M059J (cell line): ENCODE measurements around the gene SPINT1. TPM values are rescaled to one million over a fixed set of nuclear protein-coding genes. Genes with fewer than 3 reads are reported as not detected.

Experiments used
- DNase-seq: peaks from one replicate; pipeline ENCODE4 v3.0.0-alpha.2; 2012; ENCODE audit warnings: low read depth
- total RNA-seq: library from RNA; depleted of rRNA; stranded (reverse); fragments of >200 nt; shearing (Covaris generic); gene quantifications from 2 replicates; pipeline ENCODE4 v1.2.3, GENCODE V29; 2014; rRNA removed

The SPINT1 gene, protein sequence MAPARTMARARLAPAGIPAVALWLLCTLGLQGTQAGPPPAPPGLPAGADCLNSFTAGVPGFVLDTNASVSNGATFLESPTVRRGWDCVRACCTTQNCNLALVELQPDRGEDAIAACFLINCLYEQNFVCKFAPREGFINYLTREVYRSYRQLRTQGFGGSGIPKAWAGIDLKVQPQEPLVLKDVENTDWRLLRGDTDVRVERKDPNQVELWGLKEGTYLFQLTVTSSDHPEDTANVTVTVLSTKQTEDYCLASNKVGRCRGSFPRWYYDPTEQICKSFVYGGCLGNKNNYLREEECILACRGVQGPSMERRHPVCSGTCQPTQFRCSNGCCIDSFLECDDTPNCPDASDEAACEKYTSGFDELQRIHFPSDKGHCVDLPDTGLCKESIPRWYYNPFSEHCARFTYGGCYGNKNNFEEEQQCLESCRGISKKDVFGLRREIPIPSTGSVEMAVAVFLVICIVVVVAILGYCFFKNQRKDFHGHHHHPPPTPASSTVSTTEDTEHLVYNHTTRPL
- total RNA-seq, result 8.3 and 15.5 TPM in 2 replicates

DNA sequence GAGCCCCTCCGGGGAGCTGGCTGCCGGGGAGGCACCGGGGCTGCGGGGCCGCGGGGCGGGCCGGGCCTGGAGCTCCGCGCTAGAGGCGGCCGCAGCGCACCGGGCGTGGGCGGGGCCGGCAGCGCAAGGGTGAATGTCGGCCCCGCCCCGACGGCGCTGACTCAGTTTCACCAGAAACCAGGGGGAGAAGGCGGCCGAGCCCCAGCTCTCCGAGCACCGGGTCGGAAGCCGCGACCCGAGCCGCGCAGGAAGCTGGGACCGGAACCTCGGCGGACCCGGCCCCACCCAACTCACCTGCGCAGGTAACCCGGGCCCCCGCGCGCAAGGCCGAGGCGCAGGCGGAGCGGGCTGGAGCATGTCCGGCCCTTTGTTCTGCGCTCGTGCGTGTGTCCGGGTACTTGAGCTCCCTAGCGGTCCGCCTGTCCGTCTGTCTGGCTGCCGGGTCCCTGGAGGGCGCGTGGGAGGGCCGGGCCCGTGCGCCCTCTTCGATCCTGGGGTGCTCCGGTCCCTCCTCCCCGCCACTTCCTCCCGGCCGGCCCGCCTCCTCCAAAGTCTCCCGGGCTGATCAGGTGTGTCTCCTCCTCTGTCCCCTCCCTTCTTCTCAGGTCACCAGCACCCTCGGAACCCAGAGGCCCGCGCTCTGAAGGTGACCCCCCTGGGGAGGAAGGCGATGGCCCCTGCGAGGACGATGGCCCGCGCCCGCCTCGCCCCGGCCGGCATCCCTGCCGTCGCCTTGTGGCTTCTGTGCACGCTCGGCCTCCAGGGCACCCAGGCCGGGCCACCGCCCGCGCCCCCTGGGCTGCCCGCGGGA lies at the start of gene SPINT1:
SPINT1 (plus strand) TSS at position 164 of the 811 bp plus-strand sequence; CDS start at position 671, 507 bp downstream.
- no peak for DNase-seq

DNA sequence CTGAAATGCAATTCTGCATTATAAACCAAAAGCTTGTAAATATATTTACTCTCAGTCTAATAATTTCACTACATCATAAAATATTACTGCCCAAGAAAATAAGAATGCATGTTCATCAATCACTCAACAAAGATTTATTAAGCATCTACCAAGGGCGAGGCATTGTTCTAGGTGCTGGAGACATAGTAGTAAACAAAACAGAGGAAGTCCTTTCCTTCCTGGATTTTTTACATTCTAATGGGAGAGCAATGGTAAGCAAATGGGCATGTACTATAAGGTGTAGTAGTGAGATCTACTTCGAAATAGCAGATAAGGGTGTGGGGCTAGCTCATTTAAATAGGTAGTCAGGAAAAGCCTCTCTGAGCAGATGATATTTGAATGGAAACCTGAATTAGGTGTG lies 47.8 kb upstream of the SPINT1 start:
- no peak for DNase-seq

DNA sequence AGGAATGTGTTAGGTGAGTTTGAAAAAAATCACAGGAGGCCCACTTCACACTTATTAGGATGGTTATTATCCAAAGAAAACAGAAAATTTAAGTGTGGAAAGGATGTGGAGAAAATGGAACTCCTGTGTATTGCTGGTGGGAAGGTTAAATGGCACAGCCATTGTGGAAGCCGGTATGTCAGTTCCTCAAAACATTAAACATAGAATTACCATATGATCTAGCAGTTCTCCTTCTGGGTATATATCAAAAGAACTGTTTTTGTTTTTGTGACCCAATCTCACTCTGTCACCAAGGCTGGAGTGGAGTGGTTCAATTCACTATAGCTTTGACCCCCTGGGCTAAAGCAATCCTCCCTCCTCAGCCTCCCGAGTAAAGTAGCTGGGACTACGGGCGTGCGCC lies 47.3 kb upstream of the SPINT1 start:
- DNase-seq, result no peak

DNA sequence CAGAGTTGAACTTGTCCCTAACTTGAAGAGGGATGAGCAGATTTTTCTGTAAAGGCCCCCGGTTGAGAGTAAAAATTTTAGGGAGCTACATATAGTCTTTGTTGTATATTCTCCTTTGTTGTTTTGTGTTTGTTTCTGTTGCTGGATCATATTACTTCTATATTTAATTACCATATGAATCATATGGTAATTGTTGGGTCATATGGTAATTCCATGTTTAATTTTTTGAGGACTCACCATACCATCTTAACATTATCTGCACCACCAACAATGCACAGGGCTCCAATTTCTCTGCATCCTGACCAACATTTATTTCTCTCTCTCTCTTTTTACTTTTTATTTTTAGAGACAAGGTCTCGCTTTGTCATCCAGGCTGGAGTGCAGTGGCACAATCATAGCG lies 44.3 kb upstream of the SPINT1 start:
- DNase-seq, result no peak

DNA sequence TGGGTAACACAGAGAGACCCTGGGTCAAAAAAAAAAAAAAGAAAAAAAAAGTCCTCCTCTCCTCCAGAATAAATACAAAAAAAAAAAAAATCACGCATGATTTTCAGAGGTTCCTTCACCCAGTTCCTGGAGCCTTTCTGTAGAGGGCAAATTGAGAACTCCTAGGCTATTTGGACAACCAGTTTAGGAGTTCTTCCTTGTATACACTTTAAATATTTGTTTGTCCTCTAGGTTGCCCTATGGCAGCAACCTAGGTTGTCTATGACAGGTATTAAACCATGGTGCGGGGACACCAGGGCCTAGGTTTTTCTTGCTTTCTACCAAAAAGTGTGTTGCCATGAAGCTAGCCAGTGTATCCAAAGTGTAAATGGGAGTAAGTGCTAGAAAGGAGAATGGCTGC lies 40.8 kb upstream of the SPINT1 start:
- no peak for DNase-seq

DNA sequence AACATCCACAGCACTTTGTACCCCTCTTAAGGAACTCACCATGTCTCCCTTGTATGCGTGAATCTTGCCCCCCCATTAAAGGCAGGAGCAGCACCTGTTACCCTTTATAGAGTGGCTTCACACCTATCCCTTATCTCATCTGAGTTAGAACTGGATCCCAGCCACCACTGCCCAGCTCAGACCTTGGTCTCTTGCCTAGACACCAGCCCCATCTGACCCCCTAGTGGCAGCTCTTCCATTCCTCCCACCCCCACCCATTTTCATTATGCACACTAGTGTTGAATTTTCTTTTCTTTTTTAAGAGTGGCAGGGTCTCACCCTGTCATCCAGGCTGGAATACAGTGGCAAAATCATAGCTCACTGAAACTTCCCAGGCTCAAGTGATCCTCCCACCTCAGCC lies 40.2 kb upstream of the SPINT1 start:
- no peak for DNase-seq

DNA sequence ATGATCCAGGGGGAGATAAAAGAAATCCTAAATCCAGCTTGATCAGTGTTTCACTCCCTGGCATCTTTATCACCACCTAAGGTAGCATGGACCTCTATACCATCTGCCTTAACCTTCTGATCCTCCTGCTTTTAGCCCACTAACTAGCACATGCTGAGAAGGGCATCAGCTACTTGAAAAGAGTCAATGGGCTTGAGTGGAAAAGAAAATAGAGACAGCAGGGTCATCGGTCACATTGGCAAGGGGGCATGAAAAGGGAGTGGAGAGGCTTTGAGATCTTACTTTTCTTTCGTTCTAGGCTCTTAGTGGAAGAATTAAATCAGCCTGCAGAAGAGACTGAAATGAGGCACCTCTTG lies 37.2 kb upstream of the SPINT1 start:
- no peak for DNase-seq

DNA sequence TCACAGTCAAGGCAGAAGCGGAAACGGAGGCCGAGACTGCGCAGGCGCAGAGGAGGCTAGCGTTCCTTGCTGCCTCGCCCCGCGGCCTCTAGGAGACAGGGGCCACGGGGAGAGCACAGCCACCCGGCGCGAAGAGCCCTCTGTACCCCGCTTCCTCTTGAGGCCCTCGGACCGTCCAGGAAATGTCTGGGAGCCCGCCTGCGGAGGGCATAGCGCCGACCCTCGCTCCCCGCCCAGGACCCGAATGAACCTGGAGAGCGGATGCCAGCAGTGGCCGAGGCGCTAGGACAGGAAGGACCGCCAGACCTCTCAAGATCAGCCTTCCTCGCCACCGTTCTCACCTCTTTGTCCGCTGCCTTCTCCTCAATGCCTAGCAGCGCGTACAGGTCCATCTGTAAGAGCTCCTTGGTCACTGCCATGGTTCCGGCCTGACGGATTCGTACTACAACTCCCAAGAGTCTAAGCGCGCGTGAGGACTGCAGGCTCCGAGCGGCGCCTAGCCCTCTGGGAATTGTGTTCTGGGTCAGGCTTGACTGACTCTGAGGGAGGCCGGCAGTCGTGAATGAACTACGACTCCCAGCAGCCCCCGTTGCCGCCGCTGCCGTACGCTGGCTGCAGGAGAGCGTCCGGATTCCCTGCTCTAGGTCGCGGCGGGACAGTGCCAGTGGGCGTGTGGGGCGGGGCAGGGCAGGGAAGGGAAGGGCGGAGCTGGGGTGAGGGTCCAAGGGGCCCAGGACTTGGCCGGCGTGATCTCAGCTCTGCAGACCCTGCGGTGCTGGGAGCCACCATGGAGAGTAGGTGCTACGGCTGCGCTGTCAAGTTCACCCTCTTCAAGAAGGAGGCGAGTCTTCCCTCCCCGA lies 36.6 kb upstream of the SPINT1 start, which contains the start of the genes DNAJC17 and ZFYVE19:
DNAJC17 (minus strand) TSS at position 446 of the 860 bp plus-strand sequence; CDS start at position 419, 27 bp downstream.
ZFYVE19 (plus strand) TSS at position 62 of the 860 bp plus-strand sequence; CDS start at position 563, 501 bp downstream.
- DNase-seq, result peak; percentile 98

DNA sequence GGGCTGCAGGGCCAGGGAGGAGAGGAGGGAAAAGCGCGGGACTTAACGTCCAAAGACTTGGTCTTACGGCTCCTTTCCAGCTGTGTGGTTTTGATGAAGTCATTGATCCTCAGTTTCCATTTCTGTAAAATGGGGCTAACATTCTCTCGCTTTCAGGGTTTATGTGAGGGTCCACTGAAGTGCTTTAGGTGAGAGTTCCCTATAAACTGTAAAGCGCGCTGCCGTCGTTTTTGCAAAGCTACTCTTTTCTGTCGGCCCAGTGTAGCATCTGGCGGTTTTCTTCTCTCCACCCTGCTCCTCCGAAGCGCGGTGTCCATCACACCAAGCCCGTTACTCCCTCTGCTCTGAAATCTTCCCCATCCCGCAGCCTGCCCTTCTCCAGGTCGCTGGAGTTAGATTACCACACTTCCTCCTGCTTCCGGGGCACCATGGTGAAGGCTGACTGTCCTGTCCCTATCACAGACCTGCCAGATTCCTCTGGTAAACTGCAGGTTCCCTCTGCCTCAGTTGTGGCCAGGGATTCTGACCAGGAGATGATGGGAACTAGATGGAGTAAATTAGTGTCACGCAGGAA lies 35.9 kb upstream of the SPINT1 start:
- DNase-seq, result peak; percentile 27

DNA sequence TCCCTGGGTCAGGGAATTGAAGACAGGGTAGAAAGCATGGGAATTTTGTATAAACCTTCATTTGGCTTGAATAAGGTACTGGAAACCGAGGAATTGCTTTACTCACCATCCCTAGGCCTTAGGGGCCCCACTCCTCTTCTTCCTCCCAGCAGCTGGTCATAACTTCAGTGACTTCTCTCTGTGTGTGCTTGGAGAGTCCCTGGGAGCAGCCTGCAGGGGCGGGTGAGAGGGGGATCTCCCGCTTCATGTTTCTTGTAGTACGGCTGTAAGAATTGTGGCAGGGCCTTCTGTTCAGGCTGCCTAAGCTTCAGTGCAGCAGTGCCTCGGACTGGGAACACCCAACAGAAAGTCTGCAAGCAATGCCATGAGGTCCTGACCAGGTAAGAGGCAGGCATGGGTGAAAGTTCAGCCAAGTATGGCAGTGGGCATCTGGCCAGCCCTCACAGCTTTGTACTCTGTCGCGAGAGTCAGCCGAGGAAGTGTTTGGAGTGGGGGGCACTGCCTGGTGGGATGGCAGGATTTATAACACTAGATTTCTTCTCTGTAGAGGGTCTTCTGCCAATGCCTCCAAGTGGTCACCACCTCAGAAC lies 34.9 kb upstream of the SPINT1 start:
- no peak for DNase-seq

DNA sequence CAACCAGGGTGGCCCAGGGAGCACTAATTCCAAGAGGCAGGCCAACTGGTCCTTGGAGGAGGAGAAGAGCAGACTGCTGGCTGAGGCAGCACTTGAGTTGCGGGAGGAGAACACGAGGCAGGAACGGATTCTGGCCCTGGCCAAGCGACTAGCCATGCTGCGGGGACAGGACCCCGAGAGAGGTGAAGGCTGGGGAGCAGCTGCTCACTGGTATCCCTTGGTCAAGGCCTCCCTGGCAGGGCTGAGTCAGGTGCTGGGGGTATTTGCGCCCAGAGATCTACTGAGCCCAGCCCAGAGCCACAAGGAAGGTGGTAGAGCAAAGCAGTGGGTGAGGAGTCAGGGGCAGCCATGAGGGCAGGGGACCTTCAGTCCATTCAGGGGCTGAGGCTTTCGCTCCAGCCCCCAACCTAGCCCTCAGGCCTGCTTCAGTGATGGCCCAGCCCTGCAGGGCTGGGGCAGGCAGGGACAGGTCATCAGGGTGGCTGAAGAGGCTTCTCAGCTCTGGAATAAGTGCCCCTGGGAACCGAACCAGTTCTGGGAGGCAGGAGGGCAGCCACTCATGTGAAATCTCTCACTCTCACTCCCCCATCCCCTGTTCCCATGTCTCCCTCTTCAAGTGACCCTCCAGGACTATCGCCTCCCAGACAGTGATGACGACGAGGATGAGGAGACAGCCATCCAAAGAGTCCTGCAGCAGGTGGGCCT lies 31.0 kb upstream of the SPINT1 start:
- no peak for DNase-seq

DNA sequence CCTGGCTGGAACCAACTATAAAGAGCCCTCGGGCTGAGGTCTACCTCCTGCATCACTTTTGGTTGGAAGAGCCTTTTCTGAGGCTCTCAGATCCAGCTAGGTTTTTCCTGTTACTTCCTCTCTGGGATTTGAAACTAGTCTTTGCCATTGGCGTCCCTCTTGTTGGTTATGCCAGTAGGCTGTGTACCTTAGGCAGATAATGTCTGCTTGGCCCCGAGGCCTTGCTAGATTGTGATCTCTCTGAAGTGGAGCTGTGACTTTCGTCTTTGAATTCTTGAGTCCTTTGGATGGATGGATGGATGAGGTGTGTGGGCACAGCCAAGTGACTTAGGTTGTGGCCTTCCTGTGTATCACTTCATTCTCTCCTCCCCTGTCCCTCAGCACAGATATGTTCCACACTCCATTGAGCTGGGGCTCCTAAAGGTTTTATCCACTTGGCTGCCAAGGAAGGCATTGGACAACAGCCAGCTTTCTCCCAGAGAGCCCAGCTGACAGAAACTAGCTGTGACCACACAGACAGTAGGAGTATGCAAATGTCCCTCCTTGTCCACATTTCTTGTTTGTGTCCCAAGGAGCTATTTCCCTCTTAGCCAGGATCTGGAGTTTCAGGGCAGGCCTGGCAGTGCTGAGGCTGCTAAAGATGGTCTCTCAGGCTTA lies 28.7 kb upstream of the SPINT1 start:
- peak; percentile 48 for DNase-seq

DNA sequence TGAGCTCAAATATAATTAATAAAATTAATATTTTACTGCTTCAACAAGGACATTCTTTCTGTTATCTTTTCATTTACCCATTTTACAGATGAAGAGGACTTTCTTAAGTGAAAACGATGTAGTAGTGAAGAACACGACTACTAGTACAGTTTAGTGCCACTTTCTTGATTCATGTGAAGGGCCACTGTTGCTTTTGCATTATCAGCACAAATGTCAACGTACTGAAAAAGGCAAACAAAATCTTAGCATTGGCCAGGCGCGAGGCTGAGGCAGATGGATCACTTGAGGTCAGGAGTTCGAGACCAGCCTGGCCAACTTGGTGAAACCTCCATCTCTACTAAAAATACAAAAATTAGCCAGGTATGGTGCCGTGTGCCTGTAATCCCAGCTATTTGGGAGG lies 24.8 kb upstream of the SPINT1 start:
- DNase-seq, result no peak

DNA sequence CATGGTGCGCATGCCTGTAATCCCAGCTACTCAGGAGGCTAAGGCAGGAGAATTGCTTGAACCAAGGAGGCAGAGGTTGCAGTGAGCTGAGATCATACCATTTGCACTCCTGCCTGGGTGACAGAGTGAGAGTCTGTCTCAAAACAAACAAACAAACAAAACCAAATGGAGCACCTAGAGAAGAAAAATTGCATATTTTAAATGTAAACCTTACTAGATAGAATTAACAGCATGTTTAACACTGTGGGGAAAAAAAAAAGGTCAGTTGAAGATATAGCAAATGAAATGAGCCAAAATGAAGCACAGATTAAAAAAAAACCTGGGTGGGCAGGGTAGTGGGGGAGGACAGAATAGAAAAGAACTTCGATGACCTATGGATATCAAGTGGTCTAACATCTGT lies 22.7 kb upstream of the SPINT1 start:
- DNase-seq, result no peak

DNA sequence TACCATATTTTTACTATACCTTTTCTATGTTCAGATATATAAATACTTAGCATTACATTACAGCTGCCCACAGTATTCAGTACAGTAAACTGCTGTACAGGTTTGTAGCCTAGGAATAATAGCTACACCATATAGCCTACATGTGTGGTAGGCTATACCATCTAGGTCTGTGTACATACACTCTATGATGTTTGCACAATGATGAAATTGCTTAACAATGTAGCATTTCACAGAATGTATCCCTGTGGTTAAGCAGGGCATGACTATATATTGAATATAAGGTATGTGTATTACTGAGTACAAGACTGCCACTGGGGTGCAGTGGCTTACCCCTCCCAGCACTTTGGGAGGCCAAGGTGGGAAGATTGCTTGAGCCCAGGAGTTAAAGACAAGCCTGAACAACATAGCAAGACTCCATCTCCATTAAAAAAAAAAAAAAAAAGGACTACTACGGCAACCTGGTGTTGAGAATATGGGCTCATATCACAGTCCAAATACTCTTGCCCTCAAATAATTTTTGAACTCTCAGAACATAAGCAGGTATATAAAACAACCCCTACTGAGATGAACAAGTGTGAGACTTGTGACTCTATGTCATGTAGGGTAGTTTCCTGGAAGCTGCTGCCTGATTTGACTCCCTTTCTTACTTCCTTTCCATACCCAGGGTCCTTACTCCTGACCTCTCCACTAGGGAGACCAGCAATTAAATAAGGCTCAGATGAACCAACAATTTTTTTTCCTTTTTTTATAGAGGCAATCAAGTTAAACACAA lies 20.1 kb upstream of the SPINT1 start:
- no peak for DNase-seq

DNA sequence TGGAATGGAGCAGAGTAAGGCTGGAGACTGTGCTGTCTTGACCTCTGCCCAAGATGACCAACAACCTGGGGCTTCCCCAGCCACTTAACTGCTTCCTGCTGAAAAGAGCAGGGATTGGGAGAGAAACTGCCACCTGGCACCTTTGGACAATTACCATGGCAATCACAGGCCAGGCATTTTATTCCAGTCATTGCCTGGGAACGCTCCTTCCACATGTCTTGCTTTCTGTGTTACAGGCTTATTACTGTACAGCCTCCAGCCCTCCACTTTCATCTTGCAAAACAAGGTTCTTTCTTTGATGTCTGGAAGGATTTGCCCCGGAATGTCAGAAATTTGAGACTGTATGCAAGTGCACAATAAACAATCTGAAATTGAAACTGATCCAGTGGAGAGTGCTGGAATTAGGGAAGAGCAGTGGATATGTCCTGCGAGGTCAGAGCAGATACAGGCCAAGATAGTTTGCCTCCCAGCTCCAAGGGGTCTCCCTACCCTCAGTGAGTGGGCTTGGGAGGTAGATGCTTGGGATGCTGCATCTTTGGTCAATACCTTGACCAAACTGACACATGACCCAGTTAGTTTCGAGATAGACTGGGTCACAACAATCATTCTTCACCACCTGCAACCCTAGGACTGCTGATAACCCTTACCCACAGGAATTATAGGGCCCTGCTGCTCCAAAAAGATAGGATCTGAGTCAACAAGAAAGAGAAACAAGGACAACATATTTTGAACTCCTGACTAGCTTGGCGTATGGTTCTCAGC lies 18.0 kb upstream of the SPINT1 start:
- peak; percentile 82 for DNase-seq

DNA sequence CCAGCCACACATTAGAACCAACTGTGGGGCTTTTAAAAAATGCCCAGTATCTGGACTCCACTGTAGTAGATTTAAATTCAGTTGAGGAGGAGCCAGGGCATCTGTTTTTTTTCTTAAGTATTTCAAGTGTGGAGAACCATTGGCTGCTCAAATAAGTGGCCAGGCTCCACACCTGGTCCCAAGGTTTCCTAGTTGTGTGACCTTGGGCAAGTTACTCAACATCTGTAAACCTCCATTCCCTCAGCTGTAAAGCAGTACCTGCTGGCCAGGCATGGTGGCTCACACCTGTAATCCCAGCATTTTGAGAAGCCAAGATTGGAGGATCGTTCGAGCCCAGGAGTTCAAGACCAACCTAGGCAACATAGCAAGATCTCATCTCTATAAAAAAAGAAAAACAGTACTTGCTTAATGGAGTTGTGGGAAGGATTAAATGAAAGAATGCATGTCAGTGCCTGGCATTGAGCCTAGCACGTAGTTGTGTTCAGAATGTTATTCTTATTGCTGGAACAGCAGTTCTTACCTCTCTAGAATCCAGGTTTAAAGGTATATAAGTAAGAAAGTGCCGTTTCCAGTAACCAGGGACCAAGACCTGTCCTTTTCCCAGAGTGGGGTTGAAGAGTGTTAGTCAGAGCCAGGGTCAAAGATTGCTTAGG lies 17.3 kb upstream of the SPINT1 start:
- peak; percentile 37 for DNase-seq
